B cell (primary cell): Measurements from ENCODE around the gene GRIP2. TPM values are rescaled to one million over a fixed set of nuclear protein-coding genes. Genes with fewer than 3 reads are reported as not detected.

Experiments
- ATAC-seq: fragments of 200-7000 bp; cut with Tn5 transposase; one replicate; pipeline ENCODE4 v1.10.0; 2021; ENCODE audit warnings: low read depth, mild to moderate bottlenecking, moderate number of reproducible peaks, moderate library complexity
- CTCF ChIA-PET: fragments of 350-600 bp; sonication (Branson Sonifier 250); formaldehyde crosslinking; loops from one replicate; lab custom pipeline; 2021; ENCODE audit warnings: antibody characterized with exemption, inconsistent platforms; lab: Charles Lee
- POLR2A ChIA-PET: fragments of 350-600 bp; sonication (Branson Sonifier 250); formaldehyde crosslinking; loops from one replicate; lab custom pipeline; 2021; ENCODE audit warnings: antibody characterized with exemption; lab: Charles Lee
- DNase-seq: peaks from one replicate; pipeline ENCODE4 v3.0.0; 2013
- H2AFZ ChIP-seq: 2 replicates; pipeline ENCODE4 v1.6.1; 2012; ENCODE audit warnings: mild to moderate bottlenecking, low read depth, low read length; ENCODE audit not compliant: insufficient read depth, poor library complexity, severe bottlenecking
- H3K27ac ChIP-seq, 2 donors: 1 replicate in 1 of 2; 2 replicates in 1 of 2; pipeline ENCODE4 v1.5.1; 2012 to 2013; ENCODE audit warnings: low read length in 2 of 2, mild to moderate bottlenecking in 2 of 2, moderate library complexity in 1 of 2
- H3K27me3 ChIP-seq, 4 experiments: fragments of 200-600 bp in 1 of 4; sonication (generic) in 1 of 4; replicated peaks in 1 of 4; 1 replicate in 2 of 4; 2 replicates in 2 of 4; pipeline versions ENCODE4 v1.6.1 to v1.7.0; 2013 to 2016; ENCODE audit warnings: low read length in 3 of 4, mild to moderate bottlenecking in 2 of 4, mixed read lengths in 1 of 4, moderate library complexity in 1 of 4; ENCODE audit not compliant: insufficient read depth in 4 of 4, control insufficient read depth in 3 of 4; ENCODE audit errors: control extremely low read depth in 1 of 4
- H3K36me3 ChIP-seq, 2 experiments: replicated peaks in 1 of 2; 1 replicate in 1 of 2; 2 replicates in 1 of 2; pipeline versions ENCODE4 v1.6.1 to v1.7.1; 2013; ENCODE audit warnings: low read length in 1 of 2; ENCODE audit not compliant: insufficient read depth in 2 of 2, control insufficient read depth in 1 of 2; ENCODE audit errors: control extremely low read depth in 1 of 2, extremely low read depth in 1 of 2
- H3K4me1 ChIP-seq, 2 donors: fragments of 200-600 bp in 1 of 2; sonication (generic) in 1 of 2; 1 replicate in 1 of 2; 2 replicates in 1 of 2; pipeline versions ENCODE4 v1.5.1 to v1.6.1; 2013 to 2017; ENCODE audit warnings: low read length in 2 of 2; ENCODE audit not compliant: control insufficient read depth in 2 of 2, insufficient read depth in 2 of 2
- H3K4me2 ChIP-seq: replicated peaks from 2 replicates; pipeline ENCODE3; 2012; ENCODE audit warnings: mild to moderate bottlenecking, low read depth, low read length; ENCODE audit not compliant: poor library complexity, severe bottlenecking
- H3K4me3 ChIP-seq, 5 experiments: fragments of 200-600 bp in 1 of 5; sonication (generic) in 1 of 5; 1 replicate in 3 of 5; 2 replicates in 2 of 5; pipeline versions ENCODE4 v1.5.1 to v1.7.0; 2011 to 2016; ENCODE audit warnings: low read length in 4 of 5, mild to moderate bottlenecking in 4 of 5, low read depth in 2 of 5, control low read depth in 1 of 5, moderate library complexity in 1 of 5; ENCODE audit not compliant: insufficient read depth in 1 of 5; ENCODE audit errors: control extremely low read depth in 1 of 5, extremely low read depth in 1 of 5
- H3K79me2 ChIP-seq: fragments of 200-600 bp; sonication (generic); one replicate; pipeline ENCODE4 v1.6.0; 2016; ENCODE audit warnings: low read length; ENCODE audit not compliant: control insufficient read depth, insufficient read depth
- H3K9ac ChIP-seq: fragments of 200-600 bp; sonication (generic); 2 replicates; pipeline ENCODE4 v1.6.1; 2017; ENCODE audit warnings: mild to moderate bottlenecking, low read length, moderate library complexity
- H3K9me3 ChIP-seq, 3 donors: one replicate each; pipeline versions ENCODE4 v1.6.1 to v1.7.1; 2013; ENCODE audit warnings: low read length in 2 of 3; ENCODE audit not compliant: control insufficient read depth in 2 of 3, insufficient read depth in 1 of 3; ENCODE audit errors: control extremely low read depth in 1 of 3
- H4K20me1 ChIP-seq: 2 replicates; pipeline ENCODE4 v1.6.0; 2012; ENCODE audit warnings: mild to moderate bottlenecking, low read length; ENCODE audit not compliant: insufficient read depth, control insufficient read depth, poor library complexity, severe bottlenecking
- H3K27ac Mint-ChIP-seq: one replicate; pipeline ENCODE4 v1.8.0; 2021; ENCODE audit warnings: mixed read lengths
- H3K27me3 Mint-ChIP-seq: one replicate; pipeline ENCODE4 v1.8.0; 2021; ENCODE audit warnings: mixed read lengths
- H3K4me1 Mint-ChIP-seq: one replicate; pipeline ENCODE4 v1.8.0; 2021; ENCODE audit warnings: mixed read lengths
- H3K4me3 Mint-ChIP-seq: one replicate; pipeline ENCODE4 v1.8.0; 2021; ENCODE audit warnings: mixed read lengths
- H3K9me3 Mint-ChIP-seq: one replicate; pipeline ENCODE4 v1.8.0; 2022; ENCODE audit warnings: mixed read lengths; ENCODE audit not compliant: insufficient read depth
- EZH2 ChIP-seq: IDR thresholded peaks from 2 replicates; pipeline ENCODE4 v1.6.1; 2012; ENCODE audit warnings: borderline replicate concordance, low read depth, mild to moderate bottlenecking, moderate library complexity, low read length; ENCODE audit not compliant: insufficient read depth, poor library complexity, severe bottlenecking
- WGBS: methylation state at CpG from one replicate; pipeline ENCODE4 v1.1.5; 2013; ENCODE audit warnings: missing lambda C conversion rate; ENCODE audit not compliant: insufficient coverage; 5-methylcytosine and 5-hydroxymethylcytosine counted together
- intact Hi-C: fragments of 100-400 bp; cut with micrococcal nuclease; formaldehyde crosslinking; loops from one replicate; pipeline ENCODE4 v1.10.0; 2022
- polyA plus RNA-seq: library from polyadenylated mRNA; depleted of rRNA; stranded (reverse); fragments of >200 nt; gene quantifications from 2 replicates; pipeline ENCODE4 v1.2.3, GENCODE V29; 2012
- total RNA-seq, 2 donors: library from RNA; stranded (reverse); fragments of 120-200 nt in 1 of 2; gene quantifications; 1 replicate in 1 of 2; 2 replicates in 1 of 2; pipeline versions ENCODE4 v1.2.3 to v1.2.4, GENCODE V29; 2013 to 2022
- TF ChIP-seq, protein P1 (sequence below): fragments of 200-600 bp; IDR thresholded peaks from one replicate; pipeline ENCODE4 v1.8.0; 2022; ENCODE audit warnings: antibody characterized with exemption, mild to moderate bottlenecking

Gene GRIP2
- total and polyA plus RNA-seq, 2 donors (not counting 1 experiment from before 2014, with no cell fraction given), result not detected

- WGBS, result 88% methylated on average over 17 of the region's 17 CpGs
- Histone ChIP-seq H3K36me3 (no peaks in the 10 kb centered on the region), H3K4me1 (no peaks in the 10 kb centered on the region), H3K27ac (no peak overlapping the region), H3K27me3 (peaks cover 0 to 2% (median 0%) of the 10 kb centered on the region in 4 experiments), H4K20me1 (no peaks in the 10 kb centered on the region), H3K4me2 (no peak overlapping the region), H2AFZ (no peak overlapping the region), H3K9me3 (no peaks in the 10 kb centered on the region), H3K4me3 (no peak overlapping the region), H3K9ac (no peak overlapping the region), H3K79me2 (no peaks in the 10 kb centered on the region)
- CTCF ChIA-PET, result no interaction called here
- DNase-seq (no peak), ATAC-seq (no peak)
- intact Hi-C loops, result no loop called here
- TF ChIP-seq, protein P1, sequence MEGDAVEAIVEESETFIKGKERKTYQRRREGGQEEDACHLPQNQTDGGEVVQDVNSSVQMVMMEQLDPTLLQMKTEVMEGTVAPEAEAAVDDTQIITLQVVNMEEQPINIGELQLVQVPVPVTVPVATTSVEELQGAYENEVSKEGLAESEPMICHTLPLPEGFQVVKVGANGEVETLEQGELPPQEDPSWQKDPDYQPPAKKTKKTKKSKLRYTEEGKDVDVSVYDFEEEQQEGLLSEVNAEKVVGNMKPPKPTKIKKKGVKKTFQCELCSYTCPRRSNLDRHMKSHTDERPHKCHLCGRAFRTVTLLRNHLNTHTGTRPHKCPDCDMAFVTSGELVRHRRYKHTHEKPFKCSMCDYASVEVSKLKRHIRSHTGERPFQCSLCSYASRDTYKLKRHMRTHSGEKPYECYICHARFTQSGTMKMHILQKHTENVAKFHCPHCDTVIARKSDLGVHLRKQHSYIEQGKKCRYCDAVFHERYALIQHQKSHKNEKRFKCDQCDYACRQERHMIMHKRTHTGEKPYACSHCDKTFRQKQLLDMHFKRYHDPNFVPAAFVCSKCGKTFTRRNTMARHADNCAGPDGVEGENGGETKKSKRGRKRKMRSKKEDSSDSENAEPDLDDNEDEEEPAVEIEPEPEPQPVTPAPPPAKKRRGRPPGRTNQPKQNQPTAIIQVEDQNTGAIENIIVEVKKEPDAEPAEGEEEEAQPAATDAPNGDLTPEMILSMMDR, result no peak
- no peak for TF ChIP-seq EZH2
- H3K4me1 Mint-ChIP-seq, result no peaks in the 10 kb centered on the region
- H3K4me3 Mint-ChIP-seq, result no peak overlapping the region
- H3K27me3 Mint-ChIP-seq, result peaks cover 3% of the 10 kb centered on the region
- H3K27ac Mint-ChIP-seq, result no peak overlapping the region
- POLR2A ChIA-PET, result no interaction called here
- H3K9me3 Mint-ChIP-seq, result no peaks in the 10 kb centered on the region
These were observed 25.8 kb downstream of the GRIP2 start for GRCh38 chr3:14514323-14514720.

- Histone ChIP-seq H3K4me3 (no peak overlapping the region), H3K4me2 (no peak overlapping the region), H2AFZ (no peak overlapping the region), H3K9ac (no peak overlapping the region), H3K27ac (no peak overlapping the region), H3K36me3 (no peaks in the 10 kb centered on the region), H3K79me2 (no peaks in the 10 kb centered on the region), H3K27me3 (peaks cover 0 to 2% (median 0%) of the 10 kb centered on the region in 4 experiments), H3K4me1 (peaks cover 0 to 4% of the 10 kb centered on the region in 2 donors), H4K20me1 (no peaks in the 10 kb centered on the region), H3K9me3 (no peaks in the 10 kb centered on the region)
- DNase-seq (no peak), ATAC-seq (no peak)
- intact Hi-C loops, result no loop called here
- 89% methylated on average over 16 of the region's 18 CpGs for WGBS
- peaks cover 2% of the 10 kb centered on the region for H3K4me1 Mint-ChIP-seq
- peaks cover 3% of the 10 kb centered on the region for H3K27me3 Mint-ChIP-seq
- TF ChIP-seq, protein P1, result no peak
- TF ChIP-seq EZH2, result no peak
- no peak overlapping the region for H3K27ac Mint-ChIP-seq
- ChIA-PET CTCF (interaction anchor here (0.9 kb wide), 1 partner anchor 405 kb away, joined by 3 read pairs; no protein-coding TSS in a partner anchor), POLR2A (no interaction called here)
- H3K4me3 Mint-ChIP-seq, result no peak overlapping the region
- no peaks in the 10 kb centered on the region for H3K9me3 Mint-ChIP-seq
These were observed 26.4 kb downstream of the GRIP2 start for GRCh38 chr3:14513566-14514322.
